MM.1S (cell line): Measurements from ENCODE around the gene MAPK8IP1.

ENCODE experiments used
- DNase-seq: peaks from one replicate; pipeline ENCODE4 v3.0.0-alpha.2; 2015
- H2AFZ ChIP-seq: fragments of 300-600 bp; sonication (generic); 2 replicates; pipeline ENCODE4 v1.6.0; 2016; ENCODE audit warnings: antibody characterized with exemption, low read length
- H3F3A ChIP-seq: fragments of 300-600 bp; sonication (generic); 2 replicates; pipeline ENCODE4 v1.6.1; 2016; ENCODE audit warnings: mild to moderate bottlenecking, antibody characterized with exemption, low read length, moderate library complexity, mixed read lengths; ENCODE audit not compliant: insufficient read depth
- H3K27ac ChIP-seq: fragments of 300-600 bp; sonication (generic); 2 replicates; pipeline ENCODE4 v1.5.1; 2016; ENCODE audit warnings: mild to moderate bottlenecking, low read length
- H3K27me3 ChIP-seq: fragments of 300-600 bp; sonication (generic); replicated peaks from 2 replicates; pipeline ENCODE4 v1.6.0; 2016; ENCODE audit warnings: low read length; ENCODE audit not compliant: insufficient read depth
- H3K36me3 ChIP-seq: fragments of 300-600 bp; sonication (generic); replicated peaks from 2 replicates; pipeline ENCODE4 v1.6.1; 2016; ENCODE audit warnings: mild to moderate bottlenecking, low read length, mixed read lengths; ENCODE audit not compliant: insufficient read depth
- H3K4me1 ChIP-seq: fragments of 300-600 bp; sonication (generic); 2 replicates; pipeline ENCODE4 v1.6.1; 2016; ENCODE audit warnings: low read length, mixed read lengths
- H3K4me2 ChIP-seq: fragments of 300-600 bp; sonication (generic); 2 replicates; pipeline ENCODE4 v1.6.0; 2016; ENCODE audit warnings: low read depth, low read length
- H3K4me3 ChIP-seq: fragments of 300-600 bp; sonication (generic); 2 replicates; pipeline ENCODE4 v1.5.1; 2016; ENCODE audit warnings: low read length, mixed read lengths
- H3K79me2 ChIP-seq: fragments of 300-600 bp; sonication (generic); 2 replicates; pipeline ENCODE4 v1.6.1; 2016; ENCODE audit warnings: mixed run types, low read length, mixed read lengths
- H3K9ac ChIP-seq: fragments of 300-600 bp; sonication (generic); 2 replicates; pipeline ENCODE4 v1.6.1; 2016; ENCODE audit warnings: low read length, mixed read lengths
- H3K9me2 ChIP-seq: fragments of 300-600 bp; sonication (generic); replicated peaks from 2 replicates; pipeline ENCODE4 v1.6.1; 2016; ENCODE audit warnings: mild to moderate bottlenecking, low read length, mixed read lengths; ENCODE audit not compliant: insufficient read depth
- H3K9me3 ChIP-seq: fragments of 300-600 bp; sonication (generic); replicated peaks from 2 replicates; pipeline ENCODE4 v1.6.1; 2016; ENCODE audit warnings: mild to moderate bottlenecking, low read length, mixed read lengths; ENCODE audit not compliant: insufficient read depth
- H4K20me1 ChIP-seq: fragments of 300-600 bp; sonication (generic); 2 replicates; pipeline ENCODE4 v1.6.1; 2016; ENCODE audit warnings: mild to moderate bottlenecking, low read length, moderate library complexity, mixed read lengths; ENCODE audit not compliant: insufficient read depth
- CTCF ChIP-seq: fragments of 300-600 bp; sonication (generic); IDR thresholded peaks from 2 replicates; pipeline ENCODE4 v1.5.1; 2016; ENCODE audit warnings: antibody characterized with exemption, low read length, mixed read lengths
- EZH2 ChIP-seq: fragments of 300-600 bp; sonication (generic); optimal IDR thresholded peaks from 2 replicates; pipeline ENCODE3; 2017; ENCODE audit warnings: low read depth, mild to moderate bottlenecking, antibody characterized with exemption, low read length, mixed read lengths
- EZH2phosphoT487 ChIP-seq: fragments of 300-600 bp; sonication (generic); IDR thresholded peaks from 2 replicates; pipeline ENCODE4 v1.6.1; 2018; ENCODE audit warnings: antibody characterized with exemption, low read length

MAPK8IP1 gene

GRCh38 chr11:45931739-45932138, 46.3 kb downstream of the MAPK8IP1 start:
- no peaks in the 10 kb centered on the region for H3K9me3 ChIP-seq
- no peak for DNase-seq
- H3F3A ChIP-seq = peaks cover 12% of the 10 kb centered on the region
- H3K79me2 ChIP-seq = no peaks in the 10 kb centered on the region
- no peak overlapping the region for H2AFZ ChIP-seq
- H3K27ac ChIP-seq = no peak overlapping the region
- H3K4me3 ChIP-seq = no peak overlapping the region
- no peaks in the 10 kb centered on the region for H3K9me2 ChIP-seq
- TF ChIP-seq EZH2 (no peak), CTCF (no peak), EZH2phosphoT487 (no peak)
- H3K9ac ChIP-seq = no peak overlapping the region
- H3K27me3 ChIP-seq = no peaks in the 10 kb centered on the region
- no peak overlapping the region for H3K4me2 ChIP-seq
- H4K20me1 ChIP-seq = no peaks in the 10 kb centered on the region
- no peaks in the 10 kb centered on the region for H3K36me3 ChIP-seq
- H3K4me1 ChIP-seq = peaks cover 13% of the 10 kb centered on the region; the same call in 1 of the 2 replicates

GRCh38 chr11:45932217-45932616, 46.8 kb downstream of the MAPK8IP1 start:
- TF ChIP-seq EZH2phosphoT487 (no peak), CTCF (no peak), EZH2 (no peak)
- no peaks in the 10 kb centered on the region for H3K27me3 ChIP-seq
- no peaks in the 10 kb centered on the region for H3K36me3 ChIP-seq
- no peak overlapping the region for H3K4me2 ChIP-seq
- no peaks in the 10 kb centered on the region for H3K9me2 ChIP-seq
- no peak overlapping the region for H3K9ac ChIP-seq
- DNase-seq = no peak
- H3K79me2 ChIP-seq = no peaks in the 10 kb centered on the region
- H3K9me3 ChIP-seq = no peaks in the 10 kb centered on the region
- no peak overlapping the region for H3K4me3 ChIP-seq
- H2AFZ ChIP-seq = no peak overlapping the region
- H3K4me1 ChIP-seq = peaks cover 13% of the 10 kb centered on the region; the same call in 1 of the 2 replicates
- no peak overlapping the region for H3K27ac ChIP-seq
- peaks cover 12% of the 10 kb centered on the region for H3F3A ChIP-seq
- no peaks in the 10 kb centered on the region for H4K20me1 ChIP-seq

- DNase-seq = no peak
- Histone ChIP-seq H3K4me1 (peaks cover 13% of the 10 kb centered on the region; the same call in 1 of the 2 replicates), H3K27ac (no peak overlapping the region), H3K4me2 (no peak overlapping the region), H3K9me3 (no peaks in the 10 kb centered on the region), H3K9ac (no peak overlapping the region), H3K27me3 (no peaks in the 10 kb centered on the region), H3K4me3 (no peak overlapping the region), H2AFZ (no peak overlapping the region), H3F3A (peaks cover 12% of the 10 kb centered on the region), H3K9me2 (no peaks in the 10 kb centered on the region), H4K20me1 (no peaks in the 10 kb centered on the region), H3K79me2 (no peaks in the 10 kb centered on the region), H3K36me3 (no peaks in the 10 kb centered on the region)
- no peak for TF ChIP-seq CTCF
- TF ChIP-seq EZH2phosphoT487 = no peak
- TF ChIP-seq EZH2 = no peak
These were observed 47.8 kb downstream of the MAPK8IP1 start for GRCh38 chr11:45933131-45933831.
